Glomerular visceral epithelial cell (primary cell): Measurements from ENCODE around the gene RTL10.

Source experiments
- DNase-seq: peaks from one replicate; pipeline ENCODE4 v3.0.0-alpha.2; 2016; ENCODE audit errors: extremely low spot score

RTL10 gene

GRCh38 chr22:19808873-19809478 is 45.7 kb downstream of the RTL10 start:
- DNase-seq, result no peak

GRCh38 chr22:19807914-19808872 is 46.5 kb downstream of the RTL10 start:
- no peak for DNase-seq

GRCh38 chr22:19807161-19807913 is 47.3 kb downstream of the RTL10 start:
- no peak for DNase-seq

GRCh38 chr22:19806213-19807160 is 48.2 kb downstream of the RTL10 start:
- no peak for DNase-seq

GRCh38 chr22:19805821-19806212 is 48.9 kb downstream of the RTL10 start:
- no peak for DNase-seq
